Left lung (tissue), 10 donors: ENCODE measurements around the gene TGFBI. TPM values are rescaled to one million over a fixed set of nuclear protein-coding genes. Genes with fewer than 3 reads are reported as not detected.

Experiments
- ATAC-seq: fragments of 200-7000 bp; cut with Tn5 transposase; one replicate; pipeline ENCODE4 v1.9.1; 2020; ENCODE audit warnings: moderate library complexity
- DNase-seq, 4 donors: peaks; one replicate each; pipeline ENCODE4 v3.0.0-alpha.2; 2013 to 2020
- H3K27ac ChIP-seq, 2 donors: fragments of 200-600 bp; sonication (generic) in 1 of 2; one replicate each; pipeline versions ENCODE4 v1.5.0 to v1.8.0; 2020 to 2021
- H3K27me3 ChIP-seq, 2 donors: fragments of 200-600 bp; sonication (generic) in 1 of 2; one replicate each; pipeline versions ENCODE4 v1.5.0 to v1.8.0; 2020 to 2021
- H3K36me3 ChIP-seq, 2 donors: fragments of 200-600 bp; sonication (generic) in 1 of 2; one replicate each; pipeline versions ENCODE4 v1.5.0 to v1.8.0; 2020 to 2021
- H3K4me1 ChIP-seq, 2 donors: fragments of 200-600 bp; one replicate each; pipeline ENCODE4 v1.8.0; 2021
- H3K4me3 ChIP-seq, 2 donors: fragments of 200-600 bp; sonication (generic) in 1 of 2; one replicate each; pipeline versions ENCODE4 v1.5.0 to v1.8.0; 2020 to 2021; ENCODE audit warnings: mild to moderate bottlenecking in 1 of 2
- H3K9me3 ChIP-seq, 2 donors: fragments of 200-600 bp; sonication (generic) in 1 of 2; one replicate each; pipeline versions ENCODE4 v1.5.0 to v1.8.0; 2020 to 2021
- CTCF ChIP-seq, 2 donors: fragments of 200-600 bp; sonication (generic) in 1 of 2; IDR thresholded peaks; one replicate each; pipeline versions ENCODE4 v1.5.0 to v1.8.0; 2021; ENCODE audit warnings: antibody characterized with exemption in 2 of 2
- intact Hi-C, 2 donors: fragments of 100-400 bp; cut with DNase I; formaldehyde crosslinking; loops; one replicate each; pipeline versions ENCODE4 v1.11.2 to v1.14.2; 2022
- polyA plus RNA-seq, 6 donors: library from polyadenylated mRNA; unstranded; fragments of 120-200 nt; gene quantifications; one replicate each; pipeline ENCODE4 v1.2.1, GENCODE V29; 2013; ENCODE audit not compliant: insufficient read length in 6 of 6
- total RNA-seq, 2 donors: library from RNA; stranded (reverse); fragmentation: NEBNext Ultra II Directional; extraction: Animal tissue kit (Norgen Biotek cat#: 25700); gene quantifications; one replicate each; pipeline ENCODE4 v1.2.1, GENCODE V29; 2021
- donor health status: DM: no; HTN: yes; CAD: no.
- donor health status: DM: no; HTN: no; CAD: no.

Gene TGFBI
- total and polyA plus RNA-seq, 8 donors, result 124 to 222 (median 146) TPM

- DNase-seq, result no peak
- no peak for TF ChIP-seq CTCF (IDR thresholded peaks at IDR 0.05)
- H3K9me3 ChIP-seq, result no peaks in the 10 kb centered on the region
- H3K36me3 ChIP-seq, result no peaks in the 10 kb centered on the region
- peaks cover 0 to 17% of the 10 kb centered on the region in 2 donors for H3K27me3 ChIP-seq
- H3K4me1 ChIP-seq, result peaks cover 11 to 37% of the 10 kb centered on the region in 2 donors
- H3K27ac ChIP-seq, result no peak overlapping the region
- peak overlapping the region in 1 of 2 donors; percentile 53 for H3K4me3 ChIP-seq
- intact Hi-C loops, result no loop called here
- no peak for ATAC-seq
Observed at GRCh38 chr5:136030252-136030651, 1.5 kb downstream of the TGFBI start.

- Histone ChIP-seq H3K27me3 (peaks cover 0 to 17% of the 10 kb centered on the region in 2 donors), H3K4me3 (peak overlapping the region in 1 of 2 donors; percentile 53), H3K36me3 (no peaks in the 10 kb centered on the region), H3K9me3 (no peaks in the 10 kb centered on the region), H3K4me1 (peaks cover 11 to 42% of the 10 kb centered on the region in 2 donors), H3K27ac (no peak overlapping the region)
- ATAC-seq (no peak), DNase-seq (no peak)
- intact Hi-C loops, result no loop called here
- TF ChIP-seq CTCF (IDR thresholded peaks at IDR 0.05), result no peak
Observed at GRCh38 chr5:136030956-136031611, 2.3 kb downstream of the TGFBI start.

- Histone ChIP-seq H3K36me3 (no peaks in the 10 kb centered on the region), H3K4me3 (peak overlapping the region in 1 of 2 donors; percentile 53), H3K4me1 (peaks cover 16 to 48% of the 10 kb centered on the region in 2 donors), H3K9me3 (no peaks in the 10 kb centered on the region), H3K27me3 (peaks cover 0 to 17% of the 10 kb centered on the region in 2 donors), H3K27ac (no peak overlapping the region)
- no peak for TF ChIP-seq CTCF (IDR thresholded peaks at IDR 0.05)
- ATAC-seq, result no peak
- intact Hi-C loops, result no loop called here
- DNase-seq, result no peak
Observed at GRCh38 chr5:136031711-136032110, 2.9 kb downstream of the TGFBI start.

GRCh38 chr5:136032564-136032963, 3.8 kb downstream of the TGFBI start:
- no peak overlapping the region for H3K4me3 ChIP-seq
- intact Hi-C loops, result no loop called here
- H3K9me3 ChIP-seq, result no peaks in the 10 kb centered on the region
- no peak for TF ChIP-seq CTCF (IDR thresholded peaks at IDR 0.05)
- no peak overlapping the region for H3K27ac ChIP-seq
- no peaks in the 10 kb centered on the region for H3K36me3 ChIP-seq
- H3K4me1 ChIP-seq, result peaks cover 18 to 55% of the 10 kb centered on the region in 2 donors
- DNase-seq (no peak), ATAC-seq (no peak)
- H3K27me3 ChIP-seq, result peaks cover 0 to 17% of the 10 kb centered on the region in 2 donors

GRCh38 chr5:136033234-136033633, 4.4 kb downstream of the TGFBI start:
- Histone ChIP-seq H3K4me3 (no peak overlapping the region), H3K9me3 (no peaks in the 10 kb centered on the region), H3K36me3 (no peaks in the 10 kb centered on the region), H3K27ac (no peak overlapping the region), H3K4me1 (peaks cover 18 to 55% of the 10 kb centered on the region in 2 donors), H3K27me3 (peaks cover 0 to 14% of the 10 kb centered on the region in 2 donors)
- intact Hi-C loops, result no loop called here
- DNase-seq (no peak), ATAC-seq (no peak)
- no peak for TF ChIP-seq CTCF (IDR thresholded peaks at IDR 0.05)
